ENCODE data around the gene STX12. TPM values are rescaled to one million over a fixed set of nuclear protein-coding genes. Genes with fewer than 3 reads are reported as not detected.
"Not testable (repeated sequence)": the region's sequence is repeated elsewhere in the genome, so short reads cannot be mapped to it uniquely, and the experiment has no call there.

Gene STX12
- total and polyA plus RNA-seq, 2 experiments from 2014 or later: 6.1 to 9.0 TPM

- TF ChIP-seq NANOG (IDR thresholded peaks at IDR 0.05; ENCODE audit: borderline replicate concordance) (no peak), ETS1 (IDR thresholded peaks at IDR 0.05) (no peak), EZH2phosphoT487 (IDR thresholded peaks at IDR 0.05; ENCODE audit: unreplicated experiment) (no peak), POLR2AphosphoS5 (IDR thresholded peaks at IDR 0.05; ENCODE audit: low read depth) (no peak), CTCF (conservative IDR thresholded peaks at IDR 0.05; ENCODE audit: low read depth in 2 of 2) (no peak), JUNB (IDR thresholded peaks at IDR 0.05; ENCODE audit: unreplicated experiment) (no peak), STAT1 (IDR thresholded peaks at IDR 0.05; ENCODE audit: unreplicated experiment) (no peak), EZH2 (IDR thresholded peaks at IDR 0.05; ENCODE audit: low read depth, unreplicated experiment) (no peak)
These were observed 51.4 kb downstream of the STX12 start (continued) for GRCh38 chr1:27824411-27824810.

- H3K9me2 ChIP-seq (ENCODE audit: insufficient read depth); H2AFZ ChIP-seq; H3K27me3 Mint-ChIP-seq (ENCODE audit: insufficient read depth, low read depth, poor library complexity); DNase-seq (ENCODE audit: low spot score); H3K4me1 ChIP-seq (ENCODE audit: insufficient read depth); H3K9me3 Mint-ChIP-seq; H3K4me3 ChIP-seq; H4K20me1 ChIP-seq (replicated peaks; ENCODE audit: insufficient read depth); H3K27ac Mint-ChIP-seq; H3K27me3 ChIP-seq (ENCODE audit: insufficient read depth); ATAC-seq; H3K4me2 ChIP-seq; H3F3A ChIP-seq (replicated peaks; ENCODE audit: low read depth): not testable (repeated sequence)
- H3K36me3 ChIP-seq (ENCODE audit: insufficient read depth): peaks cover 10% of the 10 kb centered on the region; the same call in 1 of the 2 replicates
- peaks cover 10% of the 10 kb centered on the region; the same call in 2 of the 3 replicates for H3K4me1 Mint-ChIP-seq
- H3K4me3 Mint-ChIP-seq: peak overlapping the region; percentile 88; the same call in 2 of the 3 replicates
- H3K27ac ChIP-seq (ENCODE audit: low read depth): peak overlapping the region; percentile 91; the same call in 1 of the 2 replicates
- H3K79me2 ChIP-seq (replicated peaks; ENCODE audit: insufficient read depth): peaks cover 37% of the 10 kb centered on the region
- H3K36me3 Mint-ChIP-seq (ENCODE audit: low read depth): peaks cover 13% of the 10 kb centered on the region
These were observed 56.4 kb downstream of the STX12 start for GRCh38 chr1:27829339-27829960.

- peaks cover 8% of the 10 kb centered on the region; the same call in 1 of the 2 replicates for H3K4me1 ChIP-seq (ENCODE audit: insufficient read depth)
- H3K27me3 ChIP-seq (ENCODE audit: insufficient read depth): no peaks in the 10 kb centered on the region
- peaks cover 16% of the 10 kb centered on the region for H3K36me3 Mint-ChIP-seq (ENCODE audit: low read depth)
- peak within 1 kb of the TSS; percentile 82 for H3K4me3 ChIP-seq
- peaks cover 4% of the 10 kb centered on the region for H4K20me1 ChIP-seq (replicated peaks; ENCODE audit: insufficient read depth)
- H3K27ac Mint-ChIP-seq: peak within 1 kb of the TSS; percentile 99
- peak within 1 kb of the TSS; percentile 95 for H3K27ac ChIP-seq (ENCODE audit: low read depth)
- DNase-seq (ENCODE audit: low spot score) (peak; percentile 99), ATAC-seq (peak; percentile 98)
- peak within 1 kb of the TSS; percentile 83 for H3K4me2 ChIP-seq
- H3F3A ChIP-seq (replicated peaks; ENCODE audit: low read depth): no peaks in the 10 kb centered on the region; the same call in 1 of the 2 replicates
- H3K79me2 ChIP-seq (replicated peaks; ENCODE audit: insufficient read depth): peaks cover 51% of the 10 kb centered on the region
- H2AFZ ChIP-seq: peak within 1 kb of the TSS; percentile 73; the same call in 1 of the 2 replicates
- H3K27me3 Mint-ChIP-seq (ENCODE audit: insufficient read depth, low read depth, poor library complexity): peaks cover 7% of the 10 kb centered on the region
- peak within 1 kb of the TSS; percentile 88 for H3K4me3 Mint-ChIP-seq
- no peaks in the 10 kb centered on the region for H3K9me3 Mint-ChIP-seq
- H3K36me3 ChIP-seq (ENCODE audit: insufficient read depth): peaks cover 13% of the 10 kb centered on the region
- H3K4me1 Mint-ChIP-seq: peaks cover 10% of the 10 kb centered on the region; the same call in 2 of the 3 replicates
- no peaks in the 10 kb centered on the region for H3K9me2 ChIP-seq (ENCODE audit: insufficient read depth)
- peak; percentile 63; the same call in 1 of the 2 replicates for TF ChIP-seq ETS1 (IDR thresholded peaks at IDR 0.05)
- TF ChIP-seq CREB1 (CRISPR knock-in tag; IDR thresholded peaks at IDR 0.05; ENCODE audit: low read depth): peak; percentile 38; the same call in 1 of the 2 replicates
- no peak for TF ChIP-seq STAT1 (IDR thresholded peaks at IDR 0.05; ENCODE audit: unreplicated experiment)
- TF ChIP-seq REST (IDR thresholded peaks at IDR 0.05; ENCODE audit: unreplicated experiment): no peak
- peak; percentile 95 for TF ChIP-seq POLR2AphosphoS5 (IDR thresholded peaks at IDR 0.05; ENCODE audit: low read depth)
- TF ChIP-seq NANOG (IDR thresholded peaks at IDR 0.05; ENCODE audit: borderline replicate concordance): no peak
These were observed 57.8 kb downstream of the STX12 start, which contains the start of gene PPP1R8 for GRCh38 chr1:27830621-27831440. Gene PPP1R8 (plus strand): TSS chr1:27830782. CDS start chr1:27830836, 54 bp downstream.

All from GM23338 (cell line).